ENCODE data around the gene KDM4B. TPM values are rescaled to one million over a fixed set of nuclear protein-coding genes. Genes with fewer than 3 reads are reported as not detected.

Gene KDM4B
- polyA plus RNA-seq, 3 donors = 6.4 to 22.7 (median 12.7) TPM

DNA sequence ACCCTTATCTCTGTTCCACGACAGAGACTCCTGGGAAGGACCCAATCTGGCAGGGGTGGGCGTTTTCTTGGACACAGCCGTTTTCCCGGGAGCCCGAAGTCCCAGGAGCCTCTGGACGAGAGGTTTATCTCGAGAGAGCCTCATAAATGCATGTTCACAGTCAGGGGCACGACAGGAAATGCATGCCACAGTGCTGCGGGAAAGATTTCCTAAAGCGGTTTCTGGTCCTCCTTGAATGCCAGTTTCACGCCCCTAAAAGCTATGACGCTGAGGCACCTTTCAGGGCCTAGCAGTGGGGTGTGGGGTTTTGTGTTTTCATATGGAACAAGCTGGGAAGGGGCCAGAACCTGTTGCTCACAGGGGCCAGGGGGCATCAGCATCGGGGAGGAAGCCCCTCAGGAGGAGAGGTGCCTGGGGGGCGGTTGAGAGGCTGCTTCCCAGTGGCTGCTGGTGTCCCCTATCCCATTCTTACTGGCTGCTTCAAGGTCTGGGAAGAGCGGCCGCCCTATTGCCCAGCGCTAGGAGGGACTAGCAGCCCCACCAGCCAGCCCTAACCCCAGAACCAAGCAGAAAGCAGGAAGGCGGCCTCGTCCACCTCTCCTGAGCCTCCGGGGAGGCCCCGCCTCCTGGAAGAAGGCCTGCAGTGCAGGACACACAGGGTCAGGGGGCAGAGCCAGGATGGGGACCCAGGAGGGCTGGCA, 157.0 kb downstream of the KDM4B start:
- Histone ChIP-seq H4K20me1 (ENCODE audit: insufficient read depth, low read length) (peaks cover 86% of the 10 kb centered on the region), H3K79me2 (ENCODE audit: insufficient read depth, low read length) (no peaks in the 10 kb centered on the region), H3K9ac (ENCODE audit: insufficient read depth, low read length, poor library complexity, severe bottlenecking) (no peak overlapping the region), H3K36me3 (replicated peaks in 1 of 2; ENCODE audit: control insufficient read depth in 1 of 2, insufficient read depth in 2 of 2, low read length in 2 of 2) (peaks cover 20 to 26% of the 10 kb centered on the region in 2 donors), H3K27me3 (ENCODE audit: control insufficient read depth in 2 of 2, insufficient read depth in 2 of 2, low read length in 2 of 2) (no peaks in the 10 kb centered on the region), H3K4me1 (ENCODE audit: control insufficient read depth in 1 of 2, insufficient read depth in 2 of 2, low read length in 2 of 2) (peaks cover 0 to 8% of the 10 kb centered on the region in 2 donors), H2AFZ (ENCODE audit: insufficient read depth, low read depth, low read length, poor library complexity, severe bottlenecking) (no peak overlapping the region), H3K4me2 (replicated peaks; ENCODE audit: extremely low read depth, low read length, poor library complexity, severe bottlenecking) (no peak overlapping the region), H3K9me3 (replicated peaks in 1 of 2; ENCODE audit: control insufficient read depth in 1 of 2, insufficient read depth in 1 of 2, low read length in 2 of 2) (no peaks in the 10 kb centered on the region), H3K27ac (ENCODE audit: low read depth in 1 of 2, low read length in 2 of 2) (no peak overlapping the region), H3K4me3 (replicated peaks in 1 of 3; ENCODE audit: low read depth in 2 of 3, low read length in 3 of 3) (no peak overlapping the region)
- Mint-ChIP-seq H3K4me1 (peaks cover 17% of the 10 kb centered on the region), H3K27ac (no peak overlapping the region), H3K9me3 (peaks cover 0 to 2% (median 0%) of the 10 kb centered on the region in 7 donors), H3K36me3 (peaks cover 49 to 58% of the 10 kb centered on the region in 2 donors), H3K27me3 (ENCODE audit: low read depth in 3 of 3) (peaks cover 6 to 33% (median 15%) of the 10 kb centered on the region in 3 donors), H3K4me3 (no peak overlapping the region)
- intact Hi-C loops (cut with micrococcal nuclease) = no loop called here
- TF ChIP-seq, protein P1, sequence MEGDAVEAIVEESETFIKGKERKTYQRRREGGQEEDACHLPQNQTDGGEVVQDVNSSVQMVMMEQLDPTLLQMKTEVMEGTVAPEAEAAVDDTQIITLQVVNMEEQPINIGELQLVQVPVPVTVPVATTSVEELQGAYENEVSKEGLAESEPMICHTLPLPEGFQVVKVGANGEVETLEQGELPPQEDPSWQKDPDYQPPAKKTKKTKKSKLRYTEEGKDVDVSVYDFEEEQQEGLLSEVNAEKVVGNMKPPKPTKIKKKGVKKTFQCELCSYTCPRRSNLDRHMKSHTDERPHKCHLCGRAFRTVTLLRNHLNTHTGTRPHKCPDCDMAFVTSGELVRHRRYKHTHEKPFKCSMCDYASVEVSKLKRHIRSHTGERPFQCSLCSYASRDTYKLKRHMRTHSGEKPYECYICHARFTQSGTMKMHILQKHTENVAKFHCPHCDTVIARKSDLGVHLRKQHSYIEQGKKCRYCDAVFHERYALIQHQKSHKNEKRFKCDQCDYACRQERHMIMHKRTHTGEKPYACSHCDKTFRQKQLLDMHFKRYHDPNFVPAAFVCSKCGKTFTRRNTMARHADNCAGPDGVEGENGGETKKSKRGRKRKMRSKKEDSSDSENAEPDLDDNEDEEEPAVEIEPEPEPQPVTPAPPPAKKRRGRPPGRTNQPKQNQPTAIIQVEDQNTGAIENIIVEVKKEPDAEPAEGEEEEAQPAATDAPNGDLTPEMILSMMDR (IDR thresholded peaks at IDR 0.05) = no peak
- DNase-seq = no peak
- 23% methylated on average over 19 of the region's 21 CpGs for WGBS (ENCODE audit: insufficient coverage)

DNA sequence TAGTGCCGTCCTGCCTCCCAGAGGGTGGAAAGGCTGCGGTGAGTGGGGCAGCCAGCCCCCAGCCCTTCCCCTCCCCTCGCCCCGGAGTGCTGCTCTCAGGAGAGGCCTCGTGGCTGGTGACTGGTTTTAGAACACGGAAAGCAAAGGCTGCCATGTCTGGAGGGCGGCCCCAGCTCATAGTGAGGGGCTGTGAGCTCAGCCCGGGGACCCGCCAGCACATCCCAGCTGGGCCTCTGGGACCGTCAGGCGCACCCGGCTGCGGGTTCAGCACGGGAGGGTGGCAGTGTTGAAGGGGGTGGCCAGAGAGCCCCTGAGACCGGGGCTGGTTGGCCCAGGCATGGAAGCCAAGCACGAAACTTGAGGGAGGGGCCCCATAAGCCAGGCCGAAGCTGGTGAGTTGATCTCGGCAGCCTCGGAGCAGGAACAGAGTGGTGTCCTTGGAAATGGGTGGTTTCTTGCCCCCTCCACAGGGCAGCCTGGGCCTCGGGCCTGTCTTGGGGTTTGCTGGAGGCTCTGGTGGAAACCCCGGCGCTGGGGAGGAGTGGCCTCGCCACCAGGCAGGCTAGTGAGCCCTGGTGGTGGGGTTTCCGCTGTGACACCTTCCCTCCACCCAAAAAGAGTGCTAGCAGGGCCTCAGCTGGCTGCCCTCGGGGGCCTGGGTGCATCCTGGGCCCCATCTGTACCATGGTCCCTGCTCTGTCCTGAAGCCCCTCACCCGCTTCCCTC, 157.7 kb downstream of the KDM4B start:
- H3K36me3 Mint-ChIP-seq = peaks cover 43 to 53% of the 10 kb centered on the region in 2 donors
- Histone ChIP-seq H3K9ac (ENCODE audit: insufficient read depth, low read length, poor library complexity, severe bottlenecking) (no peak overlapping the region), H3K27ac (ENCODE audit: low read depth in 1 of 2, low read length in 2 of 2) (no peak overlapping the region), H3K79me2 (ENCODE audit: insufficient read depth, low read length) (no peaks in the 10 kb centered on the region), H3K27me3 (ENCODE audit: control insufficient read depth in 2 of 2, insufficient read depth in 2 of 2, low read length in 2 of 2) (no peaks in the 10 kb centered on the region), H3K4me3 (replicated peaks in 1 of 3; ENCODE audit: low read depth in 2 of 3, low read length in 3 of 3) (no peak overlapping the region), H3K4me1 (ENCODE audit: control insufficient read depth in 1 of 2, insufficient read depth in 2 of 2, low read length in 2 of 2) (peaks cover 0 to 8% of the 10 kb centered on the region in 2 donors), H3K36me3 (replicated peaks in 1 of 2; ENCODE audit: control insufficient read depth in 1 of 2, insufficient read depth in 2 of 2, low read length in 2 of 2) (peaks cover 22% of the 10 kb centered on the region in 2 donors), H3K4me2 (replicated peaks; ENCODE audit: extremely low read depth, low read length, poor library complexity, severe bottlenecking) (no peak overlapping the region), H4K20me1 (ENCODE audit: insufficient read depth, low read length) (peaks cover 88% of the 10 kb centered on the region), H3K9me3 (replicated peaks in 1 of 2; ENCODE audit: control insufficient read depth in 1 of 2, insufficient read depth in 1 of 2, low read length in 2 of 2) (no peaks in the 10 kb centered on the region), H2AFZ (ENCODE audit: insufficient read depth, low read depth, low read length, poor library complexity, severe bottlenecking) (no peak overlapping the region)
- TF ChIP-seq, protein P1 (IDR thresholded peaks at IDR 0.05) = no peak
- H3K4me3 Mint-ChIP-seq = no peak overlapping the region
- H3K27me3 Mint-ChIP-seq (ENCODE audit: low read depth in 3 of 3) = peaks cover 6 to 39% (median 15%) of the 10 kb centered on the region in 3 donors
- no peak for DNase-seq
- peaks cover 0 to 2% (median 0%) of the 10 kb centered on the region in 7 donors for H3K9me3 Mint-ChIP-seq
- intact Hi-C loops (cut with micrococcal nuclease) = no loop called here
- WGBS (ENCODE audit: insufficient coverage) = 88% methylated on average over 22 of the region's 26 CpGs
- H3K27ac Mint-ChIP-seq = no peak overlapping the region
- H3K4me1 Mint-ChIP-seq = peaks cover 17% of the 10 kb centered on the region

All from CD14-positive monocyte (primary cell).